Upper lobe of left lung (tissue), 6 donors: ENCODE measurements around the gene PFDN2. TPM values are rescaled to one million over a fixed set of nuclear protein-coding genes. Genes with fewer than 3 reads are reported as not detected.

Experiments used
- ATAC-seq, 2 donors: fragments of 200-7000 bp; cut with Tn5 transposase; one replicate each; pipeline ENCODE4 v1.9.1; 2022; ENCODE audit warnings: mild to moderate bottlenecking in 2 of 2, moderate library complexity in 2 of 2; ENCODE audit not compliant: low FRiP score in 2 of 2
- DNase-seq, 2 donors: peaks; one replicate each; pipeline ENCODE4 v3.0.0-alpha.2; 2019 to 2020
- H3K27ac ChIP-seq, 4 donors: fragments of 200-600 bp; sonication (generic); one replicate each; pipeline ENCODE4 v1.5.1; 2016 to 2019
- H3K27me3 ChIP-seq, 4 donors: fragments of 200-600 bp; sonication (generic); one replicate each; pipeline ENCODE4 v1.5.1; 2017 to 2019
- H3K36me3 ChIP-seq, 4 donors: fragments of 200-600 bp; sonication (generic); one replicate each; pipeline ENCODE4 v1.5.1; 2016 to 2019
- H3K4me1 ChIP-seq, 4 donors: fragments of 200-600 bp; sonication (generic); one replicate each; pipeline ENCODE4 v1.5.1; 2018 to 2019
- H3K4me3 ChIP-seq, 4 donors: fragments of 200-600 bp; sonication (generic); one replicate each; pipeline ENCODE4 v1.5.1; 2017 to 2019; ENCODE audit warnings: mild to moderate bottlenecking in 2 of 4, moderate library complexity in 1 of 4
- H3K9me3 ChIP-seq, 4 donors: fragments of 200-600 bp; sonication (generic); one replicate each; pipeline ENCODE4 v1.5.1; 2018 to 2019
- CTCF ChIP-seq, 6 experiments: fragments of 450-650 bp in 4 of 6; fragments of 200-600 bp in 2 of 6; sonication (generic) in 2 of 6; IDR thresholded peaks; one replicate each; pipeline ENCODE4 v1.5.1; 2016 to 2019; ENCODE audit warnings: antibody characterized with exemption in 6 of 6
- EP300 ChIP-seq, 4 donors: sonication (generic); formaldehyde crosslinking; IDR thresholded peaks; one replicate each; pipeline ENCODE4 v1.5.1; 2017; ENCODE audit warnings: antibody characterized with exemption in 4 of 4, control low read depth in 2 of 4
- POLR2A ChIP-seq, 4 donors: fragments of 450-650 bp; IDR thresholded peaks; one replicate each; pipeline ENCODE4 v1.5.1; 2016 to 2017; ENCODE audit warnings: antibody characterized with exemption in 4 of 4, mild to moderate bottlenecking in 2 of 4
- POLR2AphosphoS5 ChIP-seq, 2 donors: sonication (generic); formaldehyde crosslinking; IDR thresholded peaks; one replicate each; pipeline ENCODE4 v1.5.1; 2017; ENCODE audit warnings: antibody characterized with exemption in 2 of 2
- WGBS, 2 donors: methylation state at CpG; one replicate each; pipeline ENCODE4 v1.1.5; 2017 to 2018; 5-methylcytosine and 5-hydroxymethylcytosine counted together
- total RNA-seq, 6 donors: library from RNA; depleted of rRNA in 4 of 6; stranded (reverse); fragments of >200 nt in 4 of 6; gene quantifications; one replicate each; pipeline versions ENCODE4 v1.1.0 to v1.2.1, GENCODE V29; 2016 to 2021
- donor health status: DM: no; HTN: no; CAD: no; lungs with moderate emphysema.
- donor health status: DM: no; HTN: yes; CAD: no; lungs with severe emphysema.

PFDN2 gene
- total RNA-seq, 6 donors from 2014 or later: 17.8 to 55.9 (median 41.4) TPM

- no peak for DNase-seq
- no peak overlapping the region for H3K27ac ChIP-seq
- TF ChIP-seq EP300 (IDR thresholded peaks at IDR 0.05): no peak
- peaks cover 0 to 9% (median 4%) of the 10 kb centered on the region in 4 donors for H3K36me3 ChIP-seq
- WGBS, 2 donors: 58 to 66% methylated on average over 1 of the region's 1 CpG
- no peak for ATAC-seq
- H3K4me1 ChIP-seq: peaks cover 30 to 60% (median 31%) of the 10 kb centered on the region in 4 donors
- no peaks in the 10 kb centered on the region for H3K27me3 ChIP-seq
- no peak overlapping the region for H3K4me3 ChIP-seq
- H3K9me3 ChIP-seq: no peaks in the 10 kb centered on the region
These were observed 3.9 kb downstream of the PFDN2 start for GRCh38 chr1:161113915-161114314.

GRCh38 chr1:161111527-161111926 is 6.3 kb downstream of the PFDN2 start:
- H3K4me1 ChIP-seq: peaks cover 16 to 43% (median 18%) of the 10 kb centered on the region in 4 donors
- ATAC-seq (no peak), DNase-seq (no peak)
- no peaks in the 10 kb centered on the region for H3K9me3 ChIP-seq
- H3K27ac ChIP-seq: no peak overlapping the region
- WGBS, 2 donors: 63 to 74% methylated on average over 2 of the region's 2 CpGs
- TF ChIP-seq POLR2AphosphoS5 (IDR thresholded peaks at IDR 0.05): no peak
- no peak for TF ChIP-seq EP300 (IDR thresholded peaks at IDR 0.05)
- no peak for TF ChIP-seq POLR2A (IDR thresholded peaks at IDR 0.05)
- TF ChIP-seq CTCF (IDR thresholded peaks at IDR 0.05): no peak
- no peaks in the 10 kb centered on the region for H3K27me3 ChIP-seq
- no peak overlapping the region for H3K4me3 ChIP-seq
- peaks cover 0 to 12% (median 4%) of the 10 kb centered on the region in 4 donors for H3K36me3 ChIP-seq

- Histone ChIP-seq H3K9me3 (no peaks in the 10 kb centered on the region), H3K4me3 (no peak overlapping the region), H3K27ac (no peak overlapping the region), H3K27me3 (no peaks in the 10 kb centered on the region), H3K4me1 (peaks cover 12 to 39% (median 14%) of the 10 kb centered on the region in 4 donors), H3K36me3 (peaks cover 0 to 12% (median 4%) of the 10 kb centered on the region in 4 donors)
- 96 to 100% methylated on average over 3 of the region's 3 CpGs for WGBS, 2 donors
- DNase-seq (no peak), ATAC-seq (no peak)
- TF ChIP-seq POLR2A (IDR thresholded peaks at IDR 0.05): no peak
- no peak for TF ChIP-seq POLR2AphosphoS5 (IDR thresholded peaks at IDR 0.05)
- no peak for TF ChIP-seq CTCF (IDR thresholded peaks at IDR 0.05)
- no peak for TF ChIP-seq EP300 (IDR thresholded peaks at IDR 0.05)
These were observed 6.7 kb downstream of the PFDN2 start for GRCh38 chr1:161111117-161111516.

GRCh38 chr1:161106431-161106830 is 11.4 kb downstream of the PFDN2 start:
- Histone ChIP-seq H3K27ac (no peak overlapping the region), H3K9me3 (no peaks in the 10 kb centered on the region), H3K36me3 (peaks cover 4 to 22% (median 11%) of the 10 kb centered on the region in 4 donors), H3K4me1 (no peaks in the 10 kb centered on the region), H3K27me3 (no peaks in the 10 kb centered on the region), H3K4me3 (no peak overlapping the region)
- ATAC-seq: no peak
- no peak for DNase-seq
- WGBS, 2 donors: 93 to 96% methylated on average over 1 of the region's 1 CpG
- TF ChIP-seq POLR2A (IDR thresholded peaks at IDR 0.05) (no peak), EP300 (IDR thresholded peaks at IDR 0.05) (no peak), POLR2AphosphoS5 (IDR thresholded peaks at IDR 0.05) (no peak), CTCF (IDR thresholded peaks at IDR 0.05) (no peak)

- ATAC-seq (no peak), DNase-seq (no peak)
- Histone ChIP-seq H3K4me3 (no peak overlapping the region), H3K4me1 (peaks cover 19 to 30% (median 23%) of the 10 kb centered on the region in 4 donors), H3K9me3 (no peaks in the 10 kb centered on the region), H3K27ac (no peak overlapping the region), H3K36me3 (peaks cover 5 to 24% (median 11%) of the 10 kb centered on the region in 4 donors), H3K27me3 (no peaks in the 10 kb centered on the region)
- TF ChIP-seq CTCF (IDR thresholded peaks at IDR 0.05) (no peak), POLR2AphosphoS5 (IDR thresholded peaks at IDR 0.05) (no peak), POLR2A (IDR thresholded peaks at IDR 0.05) (no peak), EP300 (IDR thresholded peaks at IDR 0.05) (no peak)
- WGBS, 2 donors: 81 to 89% methylated on average over 2 of the region's 2 CpGs
These were observed 17.3 kb downstream of the PFDN2 start for GRCh38 chr1:161100556-161100955.
